ENCODE results near the gene DPH7.
A peak's percentile ranks its signal among the peaks of the same experiment; 100 is the strongest.
"Not testable (repeated sequence)": the region's sequence is repeated elsewhere in the genome, so short reads cannot be mapped to it uniquely, and the experiment has no call there.

The DPH7 gene

DNA sequence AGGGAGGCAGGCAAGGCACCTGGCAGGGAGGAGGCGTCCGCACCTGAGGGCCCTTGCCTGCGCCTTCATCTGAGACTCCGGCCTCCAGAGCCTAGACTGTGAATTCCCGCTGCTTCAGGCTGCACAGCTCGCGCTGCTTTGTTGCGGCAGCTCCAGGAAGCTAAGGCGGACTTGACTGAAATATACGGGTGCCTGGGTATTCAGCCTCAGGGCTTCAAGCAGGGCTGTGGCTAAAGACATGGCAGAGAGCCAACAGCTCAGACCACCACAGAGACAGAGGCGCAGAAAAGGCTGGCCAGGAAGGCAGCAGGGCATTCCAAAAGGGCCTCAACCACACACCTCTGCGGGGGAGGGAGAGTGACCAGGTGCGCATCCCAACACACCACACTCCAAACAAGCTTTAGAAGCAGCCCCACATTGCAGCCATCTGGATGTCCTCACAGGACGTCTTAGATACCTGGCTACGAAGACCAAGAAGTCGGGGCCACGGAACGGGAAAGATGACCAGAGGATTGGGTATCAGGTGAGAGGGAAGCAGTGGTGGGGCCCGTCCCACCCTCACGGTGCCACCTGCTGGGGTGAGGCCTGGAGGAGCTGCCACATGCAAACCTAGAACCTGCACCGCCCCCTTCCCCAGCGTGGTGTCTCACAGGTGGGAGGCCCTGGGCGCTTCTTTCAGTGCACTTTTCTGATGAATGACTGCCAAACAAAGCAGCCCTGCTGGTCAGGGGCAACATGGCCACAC, 1.7 kb upstream of the DPH7 start:
- no peak for DNase-seq (ENCODE audit: low spot score)

DNA sequence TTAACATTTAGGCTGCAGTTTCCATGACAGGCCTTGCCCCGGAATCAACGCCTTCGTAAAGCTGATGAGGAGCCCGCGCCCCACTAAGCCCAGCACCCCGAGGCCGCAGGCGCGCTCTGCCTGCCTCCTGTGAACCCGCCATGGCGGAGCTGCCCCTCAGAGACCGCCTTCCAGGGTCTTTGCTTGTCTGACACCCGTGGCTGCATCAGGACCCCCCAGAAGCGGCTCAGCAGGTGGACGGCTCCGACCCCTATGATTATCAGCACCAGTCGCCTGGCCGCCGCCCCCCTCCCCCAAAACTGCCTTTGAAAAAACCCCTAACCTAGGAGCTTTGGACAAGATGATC, 507 bp upstream of the DPH7 start:
- DNase-seq (ENCODE audit: low spot score) = no peak

DNA sequence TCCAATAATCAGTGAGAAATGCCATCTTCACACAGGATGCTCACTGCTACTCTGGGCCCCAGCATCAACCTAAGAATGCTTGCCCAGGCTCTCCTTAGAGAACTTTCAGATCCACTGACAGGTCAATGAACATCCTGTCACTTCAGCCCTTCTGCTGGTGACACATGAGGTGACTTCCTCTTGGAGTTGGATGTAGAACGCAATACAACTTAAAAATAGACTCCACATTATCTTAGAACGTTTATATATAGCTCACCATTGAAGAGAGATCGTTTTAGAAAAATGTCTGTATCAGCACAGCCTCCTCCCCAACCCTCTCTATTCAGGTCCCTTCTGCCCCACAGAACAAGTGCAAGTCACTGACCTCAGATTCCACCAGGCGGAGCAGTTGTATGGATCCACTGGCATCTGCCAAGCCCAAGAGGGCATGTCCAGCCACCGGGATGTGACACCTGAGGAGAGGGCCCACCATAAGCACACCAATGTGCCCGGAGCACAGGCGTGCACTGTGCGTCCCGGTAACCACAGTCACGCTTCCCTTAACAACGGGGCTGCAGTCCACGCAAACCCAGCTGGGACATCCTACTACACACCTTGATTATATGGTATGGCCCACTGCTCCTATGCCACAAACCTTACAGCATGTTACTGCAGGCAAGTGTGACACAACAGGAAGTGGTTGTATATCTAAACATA, 2.9 kb downstream of the DPH7 start:
- DNase-seq (ENCODE audit: low spot score) = no peak

DNA sequence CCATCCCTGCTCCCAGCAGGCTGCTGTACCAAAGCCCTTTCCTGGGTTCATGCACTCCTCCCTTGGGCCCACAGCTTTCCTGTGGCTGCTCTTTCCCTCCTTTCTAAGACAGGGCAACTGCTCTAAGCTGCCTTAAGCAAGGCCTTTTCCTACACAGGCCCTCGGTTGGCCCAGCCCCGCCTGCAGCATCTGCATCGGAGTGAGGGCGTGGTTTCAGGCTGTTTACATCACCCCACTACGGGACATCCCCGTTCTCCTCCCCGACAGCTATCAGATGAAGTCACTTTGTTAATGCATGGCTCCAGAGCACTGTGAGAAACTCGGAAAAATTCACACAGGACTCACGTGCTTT, 3.4 kb downstream of the DPH7 start:
- DNase-seq (ENCODE audit: low spot score) = no peak

DNA sequence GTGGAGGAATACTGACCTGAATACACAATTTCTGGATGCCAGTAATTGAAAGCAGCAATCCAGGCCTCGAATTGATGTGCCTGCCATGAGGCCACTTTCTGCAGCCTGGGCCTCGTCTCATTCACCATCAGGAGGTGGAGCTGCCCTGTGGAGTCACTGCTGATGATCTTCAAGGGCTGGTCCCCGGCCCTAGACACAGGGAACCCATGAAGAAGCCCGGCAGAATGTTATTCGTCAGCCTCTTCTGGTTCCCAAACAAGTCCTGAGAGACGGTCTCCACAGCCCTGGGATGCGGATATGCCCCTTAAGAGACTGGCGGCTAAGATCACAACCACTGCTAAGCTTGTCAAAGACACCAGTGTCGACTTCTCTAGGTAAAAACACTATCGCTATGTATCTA, 4.5 kb downstream of the DPH7 start:
- DNase-seq (ENCODE audit: low spot score) = no peak

DNA sequence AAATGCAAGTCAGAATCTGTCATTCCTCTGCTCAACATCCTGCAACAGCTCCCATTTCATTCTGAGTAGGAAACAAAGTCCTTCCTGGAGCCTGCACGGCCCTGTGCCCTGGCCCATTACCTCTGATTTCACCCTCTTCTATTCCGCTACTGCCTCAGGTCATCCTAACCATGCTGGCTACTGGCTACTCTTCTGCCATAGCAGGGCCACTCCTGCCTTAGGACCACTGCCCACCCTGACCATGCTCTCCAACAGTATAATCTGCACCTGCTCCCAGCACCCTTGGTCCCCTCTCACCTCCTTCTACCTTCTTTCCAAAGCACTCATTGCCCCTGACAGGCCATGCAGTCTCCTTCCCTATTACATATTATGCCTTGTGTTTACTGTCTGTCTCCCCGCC, 8.2 kb downstream of the DPH7 start:
- no peak for DNase-seq (ENCODE audit: low spot score)

DNA sequence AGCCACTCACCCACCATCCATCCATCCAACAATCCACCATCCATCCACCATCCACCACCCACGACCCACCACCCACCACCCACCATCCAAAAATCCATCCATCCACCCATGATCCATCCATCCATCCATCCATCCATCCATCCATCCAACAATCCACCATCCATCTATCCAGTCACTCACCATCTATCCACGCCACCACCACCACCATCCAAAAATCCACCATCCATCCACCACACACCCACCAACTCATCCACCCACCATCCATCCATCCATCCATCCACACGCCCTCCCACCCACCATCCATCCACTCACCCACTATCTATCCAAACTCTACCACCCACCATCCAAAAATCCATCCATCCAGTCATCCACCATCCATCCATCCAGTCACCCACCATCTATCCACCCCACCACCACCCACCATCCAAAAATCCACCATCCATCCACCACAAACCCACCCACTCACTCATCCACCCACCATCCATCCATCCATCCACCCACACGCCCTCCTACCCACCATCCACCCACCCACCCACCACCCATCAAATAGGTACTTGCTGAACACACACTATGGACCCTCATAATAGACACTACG, 9.0 kb downstream of the DPH7 start:
- no peak for DNase-seq (ENCODE audit: low spot score)

DNA sequence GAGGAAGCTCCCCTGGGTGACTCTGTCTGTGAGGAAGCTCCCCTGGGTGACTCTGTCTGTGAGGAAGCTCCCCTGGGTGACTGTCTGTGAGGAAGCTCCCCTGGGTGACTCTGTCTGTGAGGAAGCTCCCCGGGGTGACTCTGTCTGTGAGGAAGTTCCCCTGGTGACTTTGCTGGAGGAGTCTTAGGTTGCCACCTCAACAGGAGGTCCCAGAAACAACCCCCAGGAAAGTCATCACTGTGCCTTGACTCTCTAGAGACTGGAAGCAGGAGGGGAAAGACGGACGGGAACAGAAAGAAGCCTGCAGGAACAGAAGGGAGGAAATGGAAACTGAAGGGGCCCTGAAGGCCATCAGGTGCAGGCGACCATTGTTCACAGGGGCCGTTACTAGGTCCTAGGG, 10.3 kb downstream of the DPH7 start:
- not testable (repeated sequence) for DNase-seq (ENCODE audit: low spot score)

DNA sequence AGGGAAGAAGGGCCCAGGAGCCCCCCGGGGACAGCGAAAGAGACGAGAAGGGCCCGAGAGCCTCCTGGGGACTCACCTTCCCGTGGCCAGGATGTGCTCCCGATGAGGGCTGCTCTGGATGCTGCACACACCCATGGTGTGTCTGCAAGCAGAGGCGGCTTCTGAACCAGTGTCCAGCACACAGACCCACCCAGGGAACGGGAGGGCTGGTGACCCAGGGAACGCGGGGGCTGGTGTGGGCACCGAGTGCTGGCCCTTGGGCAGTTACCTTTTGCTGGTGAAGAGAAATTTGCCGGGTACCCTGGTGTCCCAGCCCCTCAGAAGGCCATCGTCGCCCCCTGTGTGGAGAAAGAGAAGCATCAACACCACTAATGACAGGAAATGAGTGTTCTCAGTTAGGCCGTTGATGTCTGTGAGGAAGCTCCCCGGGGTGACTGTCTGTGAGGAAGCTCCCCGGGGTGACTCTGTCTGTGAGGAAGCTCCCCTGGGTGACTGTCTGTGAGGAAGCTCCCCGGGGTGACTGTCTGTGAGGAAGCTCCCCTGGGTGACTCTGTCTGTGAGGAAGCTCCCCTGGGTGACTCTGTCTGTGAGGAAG, 13.8 kb downstream of the DPH7 start:
- DNase-seq (ENCODE audit: low spot score) = no peak

DNA sequence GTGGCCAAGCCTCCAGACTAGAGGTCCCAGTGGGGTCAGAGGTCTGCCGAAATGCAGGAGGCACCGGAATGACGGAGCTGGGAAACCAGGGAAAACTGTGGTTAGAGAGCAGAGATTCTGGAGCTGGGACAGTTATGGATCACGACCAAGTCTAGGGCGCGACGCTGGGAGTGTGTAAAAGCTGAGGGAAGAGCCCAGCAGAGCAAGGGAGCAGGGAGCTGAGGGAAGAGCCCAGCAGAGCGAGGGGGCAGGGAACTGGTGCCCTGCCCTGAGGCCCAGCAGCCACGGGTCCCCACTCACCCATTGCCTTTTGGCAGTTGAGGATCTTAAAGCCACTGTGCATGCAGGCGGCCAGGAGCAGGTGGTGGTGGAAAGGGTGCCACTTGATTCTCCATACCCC, 14.6 kb downstream of the DPH7 start:
- DNase-seq (ENCODE audit: low spot score) = no peak

DNA sequence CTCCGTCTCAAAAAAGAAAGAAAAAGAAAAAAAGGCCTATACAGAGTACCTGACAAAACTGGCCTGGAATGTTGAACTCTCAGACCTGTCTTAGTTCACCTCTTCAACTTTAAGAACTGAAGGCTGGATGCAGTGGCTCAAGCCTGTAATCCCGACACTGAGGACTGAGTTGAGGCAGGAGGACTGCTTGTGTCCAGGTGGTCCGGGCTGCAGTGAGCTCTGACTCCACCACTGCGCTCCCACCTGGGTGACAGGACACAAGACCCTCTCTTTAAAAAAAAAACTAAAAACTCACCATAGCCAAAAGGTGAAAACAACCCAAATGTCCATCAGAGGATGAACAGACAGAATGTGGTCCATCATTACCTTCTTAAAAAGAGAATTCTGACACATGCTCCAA, 20.6 kb downstream of the DPH7 start:
- no peak for DNase-seq (ENCODE audit: low spot score)

DNA sequence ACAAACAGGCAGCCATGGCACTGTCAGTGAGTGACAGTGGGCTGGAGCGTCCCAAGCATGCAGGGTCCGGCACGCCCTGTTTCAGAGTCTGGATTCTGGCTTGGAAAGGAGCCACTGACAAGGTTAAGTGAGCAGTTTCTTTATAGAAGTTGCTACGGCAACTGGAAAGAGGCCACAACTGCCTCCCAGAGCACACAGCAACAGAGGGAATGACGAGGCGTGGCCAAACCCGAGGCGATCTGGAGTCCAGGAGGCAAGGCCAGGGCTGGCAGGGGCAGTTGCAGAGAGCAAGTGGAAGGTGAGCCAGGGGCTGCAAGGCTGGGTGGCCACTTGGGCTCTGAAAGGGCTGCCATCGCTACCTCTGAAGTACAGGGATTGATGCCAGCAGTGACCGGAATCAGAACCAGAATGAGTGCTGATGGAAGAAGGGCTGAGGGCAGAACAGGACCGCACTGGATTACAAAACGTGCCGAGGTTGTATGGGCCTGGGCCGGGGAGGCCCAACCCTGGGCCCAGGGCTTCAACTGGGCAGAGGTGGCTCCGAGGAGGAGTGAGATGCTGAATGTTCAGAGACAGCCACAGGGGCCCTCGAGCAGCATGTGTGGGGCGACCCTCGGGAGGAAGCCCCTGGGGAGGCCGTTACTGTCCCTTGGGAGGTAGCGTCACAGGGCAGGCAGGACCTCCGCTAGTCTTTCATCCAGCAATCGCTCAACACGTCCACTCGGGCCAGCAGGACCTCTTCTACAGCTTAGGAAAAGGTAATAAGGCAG, 22.5 kb downstream of the DPH7 start:
- no peak for DNase-seq (ENCODE audit: low spot score)

DNA sequence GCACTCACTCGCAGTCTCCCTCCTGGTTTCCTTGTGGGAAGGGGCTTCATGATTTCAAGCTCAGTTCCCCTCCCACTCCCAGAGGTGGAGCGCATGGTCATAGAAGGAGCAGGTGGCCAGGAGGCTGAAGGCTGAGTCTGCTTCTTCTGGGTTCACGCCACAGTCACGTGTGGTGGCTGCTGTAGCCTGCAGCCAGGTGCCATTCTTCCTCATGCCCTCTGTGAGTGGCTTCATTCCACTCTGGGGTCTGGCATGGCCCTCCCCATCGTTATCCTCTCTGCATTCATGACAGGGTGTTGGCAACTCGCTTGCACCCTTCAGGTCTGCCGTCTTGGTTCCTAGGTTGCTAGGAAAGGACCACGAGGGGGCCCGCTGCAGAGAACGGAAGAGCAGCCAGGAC, 23.5 kb downstream of the DPH7 start:
- DNase-seq (ENCODE audit: low spot score) = no peak

DNA sequence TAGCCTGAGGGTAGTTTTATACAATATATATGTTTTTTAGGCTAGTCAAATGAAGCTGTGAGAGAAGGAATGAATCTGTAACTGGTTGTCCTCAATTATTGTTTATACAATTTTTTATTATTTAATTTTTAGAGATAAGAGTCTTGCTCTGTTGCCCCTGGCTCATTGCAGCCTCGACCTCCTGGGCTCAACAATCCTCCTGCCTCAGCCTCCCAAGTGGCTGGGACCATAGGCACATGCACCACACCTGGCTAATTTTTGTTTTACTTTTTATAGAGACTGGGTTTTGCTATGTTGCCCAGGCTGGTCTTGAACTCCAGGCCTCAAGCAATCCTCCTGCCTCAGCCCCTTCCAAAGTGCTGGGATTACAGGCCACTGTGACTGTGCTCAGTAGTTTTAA, 24.4 kb downstream of the DPH7 start:
- no peak for DNase-seq (ENCODE audit: low spot score)

DNA sequence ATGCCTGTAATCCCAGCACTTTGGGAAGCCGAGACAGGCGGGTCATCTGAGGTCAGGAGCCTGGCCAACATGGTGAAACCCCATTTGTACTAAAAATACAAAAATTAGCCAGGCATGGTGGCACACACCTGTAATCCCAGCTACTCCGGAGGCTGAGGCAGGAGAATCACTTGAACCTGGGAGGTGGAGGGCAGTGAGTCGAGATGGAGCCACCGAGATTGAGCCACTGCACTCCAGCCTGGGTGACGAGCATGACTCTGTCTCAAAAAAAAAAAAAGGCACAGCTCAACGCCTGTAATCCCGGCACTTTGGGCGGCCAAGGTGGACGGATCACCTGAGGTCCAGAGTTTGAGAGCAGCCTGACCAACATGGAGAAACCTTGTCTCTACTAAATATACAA, 25.1 kb downstream of the DPH7 start:
- not testable (repeated sequence) for DNase-seq (ENCODE audit: low spot score)

DNA sequence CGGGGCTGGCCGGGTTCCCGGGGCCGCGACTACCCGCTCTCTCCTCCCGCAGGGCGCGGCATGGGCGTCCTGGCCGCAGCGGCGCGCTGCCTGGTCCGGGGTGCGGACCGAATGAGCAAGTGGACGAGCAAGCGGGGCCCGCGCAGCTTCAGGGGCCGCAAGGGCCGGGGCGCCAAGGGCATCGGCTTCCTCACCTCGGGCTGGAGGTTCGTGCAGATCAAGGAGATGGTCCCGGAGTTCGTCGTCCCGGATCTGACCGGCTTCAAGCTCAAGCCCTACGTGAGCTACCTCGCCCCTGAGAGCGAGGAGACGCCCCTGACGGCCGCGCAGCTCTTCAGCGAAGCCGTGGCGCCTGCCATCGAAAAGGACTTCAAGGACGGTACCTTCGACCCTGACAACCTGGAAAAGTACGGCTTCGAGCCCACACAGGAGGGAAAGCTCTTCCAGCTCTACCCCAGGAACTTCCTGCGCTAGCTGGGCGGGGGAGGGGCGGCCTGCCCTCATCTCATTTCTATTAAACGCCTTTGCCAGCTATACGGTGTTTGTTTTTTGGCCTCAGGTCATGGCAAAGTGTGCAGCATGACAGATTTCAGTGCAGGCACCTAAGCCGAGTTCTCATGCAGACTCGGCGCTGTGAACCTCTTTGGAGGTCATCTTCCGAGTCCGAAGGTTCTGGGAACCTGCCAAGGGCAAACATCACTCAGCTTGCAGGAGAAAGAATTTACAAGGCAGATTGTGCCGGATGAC, 26.5 kb downstream of the DPH7 start:
- no peak for DNase-seq (ENCODE audit: low spot score)

DNA sequence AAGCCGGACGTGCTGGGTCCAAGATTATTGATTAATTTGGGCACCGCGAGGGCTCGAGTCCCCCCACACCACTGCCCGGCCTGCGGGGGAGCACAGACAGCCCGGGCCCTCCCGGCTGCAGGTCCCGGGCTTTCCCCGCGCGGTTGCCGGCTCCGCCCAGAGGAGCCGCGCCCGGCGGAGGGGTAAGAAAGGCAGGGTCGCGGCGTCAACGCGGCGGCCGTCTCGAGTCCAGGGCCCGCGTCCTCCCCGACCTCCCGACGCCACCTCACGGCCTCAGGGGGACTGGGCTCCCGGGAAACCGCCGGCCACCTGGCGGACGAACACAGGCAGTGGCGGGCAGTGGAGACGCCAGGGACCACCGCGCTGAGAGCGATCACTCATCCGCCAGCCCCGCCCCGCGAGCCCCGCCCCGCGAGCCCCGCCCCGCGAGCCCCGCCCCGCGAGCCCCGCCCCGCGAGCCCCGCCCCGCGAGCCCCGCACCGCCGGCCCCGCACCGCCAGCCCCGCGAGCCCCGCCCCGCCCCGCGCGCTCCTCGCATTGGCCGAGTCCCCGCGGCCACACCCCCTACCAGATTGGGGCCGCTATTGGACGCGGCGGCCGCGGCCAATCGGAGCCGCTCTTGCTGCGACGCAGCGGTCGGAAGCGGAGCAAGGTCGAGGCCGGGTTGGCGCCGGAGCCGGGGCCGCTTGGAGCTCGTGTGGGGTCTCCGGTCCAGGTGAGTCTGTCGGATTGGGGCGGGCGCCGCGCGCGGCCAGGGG, 27.3 kb downstream of the DPH7 start, which contains the start of gene MRPL41:
TSS of gene MRPL41 (plus strand) at position 616 of the 758 bp plus-strand sequence. CDS start 203 bp downstream, outside the sequence.
- peak; percentile 99 for DNase-seq (ENCODE audit: low spot score)

DNA sequence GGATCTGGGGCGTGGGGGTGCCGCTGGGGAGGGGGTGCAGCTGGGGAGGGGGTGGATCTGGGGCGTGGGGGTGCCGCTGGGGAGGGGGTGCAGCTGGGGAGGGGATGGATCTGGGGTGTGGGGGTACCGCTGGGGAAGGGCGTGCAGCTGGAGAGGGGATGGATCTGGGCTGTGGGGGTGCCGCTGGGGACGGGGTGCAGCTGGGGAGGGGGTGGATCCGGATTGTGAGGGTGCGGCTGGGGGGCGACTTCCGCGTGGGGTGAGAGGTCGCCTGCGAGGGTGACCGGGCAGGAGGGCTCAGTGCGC, 27.8 kb downstream of the DPH7 start:
- not testable (repeated sequence) for DNase-seq (ENCODE audit: low spot score)

DNA sequence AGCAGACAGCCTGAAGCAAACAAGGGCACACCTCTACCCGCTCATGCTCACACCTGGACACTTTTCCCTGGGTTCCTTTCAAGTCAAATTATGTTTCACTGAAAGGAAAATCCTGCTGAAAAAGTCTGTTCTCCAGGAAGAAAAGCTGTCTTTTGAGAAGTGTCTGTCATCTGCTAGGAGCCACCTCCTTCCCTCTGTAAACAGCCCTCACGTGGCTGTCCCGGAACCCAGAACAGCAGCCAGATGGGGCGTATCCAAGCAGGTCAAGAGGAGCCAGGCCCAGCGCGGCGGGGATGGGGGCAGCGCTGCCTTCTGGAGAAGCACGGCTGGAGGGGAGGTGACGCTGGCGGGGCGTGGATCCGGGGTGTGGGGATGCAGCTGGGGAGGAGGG, 28.5 kb downstream of the DPH7 start, which contains the start of gene PNPLA7:
TSS of gene PNPLA7 (minus strand) at position 172 of the 391 bp plus-strand sequence. CDS start 205 bp downstream, outside the sequence.
- DNase-seq (ENCODE audit: low spot score) = peak; percentile 84

DNA sequence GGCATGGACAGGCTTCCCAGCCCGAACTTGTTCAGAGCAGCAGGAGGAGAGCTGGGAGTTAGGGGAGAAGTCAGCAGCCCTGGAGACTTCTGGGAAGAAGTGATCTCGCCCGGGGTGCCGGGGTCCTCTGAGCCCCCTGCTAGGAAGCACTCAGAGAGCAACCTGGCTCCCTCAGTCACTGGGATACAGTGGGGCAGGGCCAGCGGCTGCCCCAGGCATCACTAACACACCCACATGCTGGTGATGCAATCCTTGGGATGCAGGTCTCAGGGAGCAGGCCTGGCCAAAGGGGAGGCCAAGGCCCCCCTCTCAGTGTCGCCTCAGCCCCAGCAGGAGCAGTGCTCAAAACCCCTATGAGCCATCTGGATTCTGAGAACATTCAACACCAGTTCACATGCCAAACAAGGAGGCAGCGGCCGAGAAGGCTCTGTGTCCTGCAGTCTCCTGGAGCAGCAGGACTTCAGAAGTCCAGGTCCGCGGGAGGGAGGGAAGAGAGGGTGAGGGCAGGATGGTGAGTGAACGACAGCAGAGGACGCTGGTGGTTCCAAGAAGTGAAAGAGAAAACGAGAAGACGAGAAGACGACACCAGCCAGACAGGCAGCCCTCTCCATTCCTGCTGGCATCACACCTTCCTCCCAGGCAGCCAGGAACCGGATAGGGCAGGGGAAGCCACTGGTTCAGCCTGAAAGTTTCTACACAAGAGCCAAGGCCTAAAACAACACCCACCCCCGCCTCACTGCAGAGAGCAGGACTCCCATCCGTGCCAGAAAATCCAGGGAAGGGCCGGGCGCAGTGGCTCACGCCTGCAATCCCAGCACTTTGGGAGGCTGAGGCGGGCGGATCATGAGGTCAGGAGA, 30.8 kb downstream of the DPH7 start:
- no peak for DNase-seq (ENCODE audit: low spot score)
